Breast epithelium (tissue), 4 donors: ENCODE results near the gene HES3. TPM values are rescaled to one million over a fixed set of nuclear protein-coding genes. Genes with fewer than 3 reads are reported as not detected.

Experiments
- DNase-seq, 2 donors: peaks; one replicate each; pipeline ENCODE4 v3.0.0-alpha.2; 2019; ENCODE audit warnings: low spot score in 2 of 2
- H3K27ac ChIP-seq, 2 donors: fragments of 200-600 bp; sonication (generic) in 1 of 2; one replicate each; pipeline ENCODE4 v1.5.1; 2016 to 2019; ENCODE audit warnings: mild to moderate bottlenecking in 1 of 2
- H3K27me3 ChIP-seq, 2 donors: fragments of 200-600 bp; sonication (generic) in 1 of 2; one replicate each; pipeline versions ENCODE4 v1.5.1 to v1.6.0; 2017 to 2019; ENCODE audit warnings: control low read depth in 1 of 2, mild to moderate bottlenecking in 1 of 2
- H3K36me3 ChIP-seq: fragments of 200-600 bp; one replicate; pipeline ENCODE4 v1.5.1; 2019
- H3K4me1 ChIP-seq, 2 donors: fragments of 200-600 bp; sonication (generic); one replicate each; pipeline ENCODE4 v1.5.1; 2016 to 2019; ENCODE audit warnings: control low read depth in 1 of 2
- H3K4me3 ChIP-seq, 3 donors: fragments of 200-600 bp; sonication (generic); 1 replicate in 2 of 3; 2 replicates in 1 of 3; pipeline ENCODE4 v1.5.1; 2016 to 2019; ENCODE audit warnings: mild to moderate bottlenecking in 3 of 3, moderate library complexity in 2 of 3
- H3K9me3 ChIP-seq, 2 donors: fragments of 200-600 bp; sonication (generic) in 1 of 2; one replicate each; pipeline ENCODE4 v1.5.1; 2016 to 2019; ENCODE audit warnings: control low read depth in 1 of 2
- CTCF ChIP-seq, 3 donors: fragments of 450-650 bp; IDR thresholded peaks; one replicate each; pipeline ENCODE4 v1.5.1; 2016 to 2017; ENCODE audit warnings: antibody characterized with exemption in 3 of 3, mild to moderate bottlenecking in 3 of 3, moderate library complexity in 3 of 3
- POLR2A ChIP-seq: fragments of 450-650 bp; IDR thresholded peaks from one replicate; pipeline ENCODE4 v1.6.1; 2016; ENCODE audit warnings: antibody characterized with exemption, mild to moderate bottlenecking, moderate library complexity
- POLR2AphosphoS5 ChIP-seq, 3 donors: sonication (generic); formaldehyde crosslinking; IDR thresholded peaks; one replicate each; pipeline ENCODE4 v1.6.1; 2017; ENCODE audit warnings: antibody characterized with exemption in 3 of 3
- intact Hi-C: fragments of 100-400 bp; cut with DNase I; formaldehyde crosslinking; loops from one replicate; pipeline ENCODE4 v1.15.1; 2023; ENCODE audit warnings: low total_unique reads
- total RNA-seq, 3 donors: library from RNA; depleted of rRNA; stranded (reverse); fragments of >200 nt; gene quantifications; one replicate each; pipeline ENCODE4 v1.1.0, GENCODE V29; 2016

Gene HES3
- total RNA-seq, 3 donors from 2014 or later, result not detected

- TF ChIP-seq CTCF (IDR thresholded peaks at IDR 0.05), result no peak
- no peak for TF ChIP-seq POLR2A
- TF ChIP-seq POLR2AphosphoS5 (IDR thresholded peaks at IDR 0.05), result no peak
- Histone ChIP-seq H3K9me3 (no peaks in the 10 kb centered on the region), H3K27me3 (peaks cover 0 to 4% of the 10 kb centered on the region in 2 donors), H3K27ac (no peak overlapping the region), H3K36me3 (no peaks in the 10 kb centered on the region), H3K4me3 (no peak overlapping the region), H3K4me1 (peaks cover 0 to 5% of the 10 kb centered on the region in 2 donors)
- intact Hi-C loops, result no loop called here
- no peak for DNase-seq
These were observed 12.7 kb downstream of the HES3 start for GRCh38 chr1:6256645-6257044.

- no peak overlapping the region for H3K4me3 ChIP-seq
- DNase-seq, result no peak
- H3K4me1 ChIP-seq, result peaks cover 0 to 5% of the 10 kb centered on the region in 2 donors
- H3K36me3 ChIP-seq, result no peaks in the 10 kb centered on the region
- intact Hi-C loops, result no loop called here
- H3K27me3 ChIP-seq, result no peaks in the 10 kb centered on the region
- TF ChIP-seq POLR2A (no peak), POLR2AphosphoS5 (IDR thresholded peaks at IDR 0.05) (no peak), CTCF (IDR thresholded peaks at IDR 0.05) (no peak)
- H3K9me3 ChIP-seq, result no peaks in the 10 kb centered on the region
- no peak overlapping the region for H3K27ac ChIP-seq
These were observed 13.6 kb downstream of the HES3 start for GRCh38 chr1:6257541-6258069.

- no peak for DNase-seq
- TF ChIP-seq CTCF (IDR thresholded peaks at IDR 0.05) (no peak), POLR2AphosphoS5 (IDR thresholded peaks at IDR 0.05) (no peak), POLR2A (no peak)
- Histone ChIP-seq H3K36me3 (no peaks in the 10 kb centered on the region), H3K4me3 (no peak overlapping the region), H3K9me3 (no peaks in the 10 kb centered on the region), H3K27ac (no peak overlapping the region), H3K27me3 (no peaks in the 10 kb centered on the region), H3K4me1 (peaks cover 0 to 5% of the 10 kb centered on the region in 2 donors)
- intact Hi-C loops, result no loop called here
These were observed 14.7 kb downstream of the HES3 start for GRCh38 chr1:6258675-6259074.

GRCh38 chr1:6259491-6260362 is 15.7 kb downstream of the HES3 start:
- intact Hi-C loops, result loop anchor here (10.0 kb wide), 2 partner anchors 735 to 1235 kb away; no protein-coding TSS in a partner anchor
- no peaks in the 10 kb centered on the region for H3K36me3 ChIP-seq
- H3K4me1 ChIP-seq, result peaks cover 0 to 5% of the 10 kb centered on the region in 2 donors
- TF ChIP-seq CTCF (IDR thresholded peaks at IDR 0.05) (no peak), POLR2AphosphoS5 (IDR thresholded peaks at IDR 0.05) (peak in 2 of 3 donors; percentile 41 to 56), POLR2A (no peak)
- H3K27ac ChIP-seq, result peak overlapping the region; percentile 21 to 78
- H3K27me3 ChIP-seq, result no peaks in the 10 kb centered on the region
- H3K4me3 ChIP-seq, result peak overlapping the region; percentile 64 to 83 (median 64)
- no peaks in the 10 kb centered on the region for H3K9me3 ChIP-seq
- DNase-seq, result peak; percentile 77 to 82

GRCh38 chr1:6260433-6260934 is 16.5 kb downstream of the HES3 start:
- Histone ChIP-seq H3K27ac (peak overlapping the region; percentile 21 to 78), H3K4me1 (peaks cover 0 to 5% of the 10 kb centered on the region in 2 donors), H3K9me3 (no peaks in the 10 kb centered on the region), H3K36me3 (no peaks in the 10 kb centered on the region), H3K27me3 (no peaks in the 10 kb centered on the region), H3K4me3 (peak overlapping the region; percentile 64 to 83 (median 64))
- no peak for DNase-seq
- intact Hi-C loops, result loop anchor here (10.0 kb wide), 2 partner anchors 736 to 1234 kb away; no protein-coding TSS in a partner anchor
- TF ChIP-seq POLR2AphosphoS5 (IDR thresholded peaks at IDR 0.05) (no peak), CTCF (IDR thresholded peaks at IDR 0.05) (no peak), POLR2A (no peak)
